T-helper 1 cell (primary cell): ENCODE results near the gene UBE2U.

ENCODE experiments used
- DNase-seq, 5 donors: peaks; one replicate each; pipeline ENCODE4 v3.0.0-alpha.2; 2012 to 2020
- total RNA-seq, 4 donors: gene quantifications; one replicate each; lab custom pipeline; 2026; lab: John Stamatoyannopoulos, UW

The UBE2U gene, protein sequence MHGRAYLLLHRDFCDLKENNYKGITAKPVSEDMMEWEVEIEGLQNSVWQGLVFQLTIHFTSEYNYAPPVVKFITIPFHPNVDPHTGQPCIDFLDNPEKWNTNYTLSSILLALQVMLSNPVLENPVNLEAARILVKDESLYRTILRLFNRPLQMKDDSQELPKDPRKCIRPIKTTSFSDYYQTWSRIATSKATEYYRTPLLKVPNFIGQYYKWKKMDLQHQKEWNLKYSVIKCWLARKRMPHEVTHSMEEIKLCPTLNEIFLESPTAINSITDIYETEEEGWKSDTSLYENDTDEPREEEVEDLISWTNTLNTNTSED
- total RNA-seq, result 0 reads per million in 4 donors

DNA sequence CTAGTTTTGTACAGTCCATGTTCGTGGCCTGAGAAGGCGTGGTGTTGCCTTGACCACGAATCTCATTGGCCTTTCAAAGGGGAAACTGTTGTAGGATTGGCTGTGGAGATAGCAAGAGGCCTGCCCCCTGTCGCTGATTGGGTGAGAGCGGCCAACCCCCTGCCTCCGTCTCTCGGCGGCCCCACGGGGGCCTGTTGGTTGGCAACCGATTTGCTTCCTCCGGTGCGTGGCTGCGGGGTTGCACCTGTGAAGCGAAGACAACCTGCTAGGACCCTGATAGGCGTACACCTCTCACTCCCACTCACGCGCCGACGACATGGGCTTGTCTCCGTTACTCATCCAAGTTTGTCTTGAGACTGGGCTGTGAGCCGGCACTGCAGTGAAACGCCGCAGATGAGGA lies at the start of gene UBE2U:
Gene UBE2U (plus strand): TSS at position 204 of the 400 bp plus-strand sequence. CDS start 428 bp downstream, outside the sequence.
- no peak for DNase-seq

DNA sequence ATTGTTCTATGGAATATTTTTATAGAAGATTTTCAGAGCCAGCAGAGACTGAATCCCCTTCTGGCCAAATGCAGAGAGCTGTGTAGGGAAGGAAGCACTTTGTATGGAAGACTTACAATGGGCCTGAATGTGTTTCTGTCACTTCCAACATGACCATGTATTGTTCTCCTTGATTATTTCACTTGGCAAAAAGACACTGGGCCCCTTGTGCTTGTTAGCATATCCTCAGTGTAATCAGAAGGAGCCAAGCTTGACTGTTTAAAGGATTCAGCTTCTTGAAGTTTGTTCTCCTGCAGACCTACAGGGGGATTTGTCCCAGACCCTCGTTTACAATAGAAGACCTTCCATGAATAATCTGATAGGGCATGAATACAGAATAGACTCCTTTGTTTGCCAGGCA lies 48.1 kb upstream of the UBE2U start:
- no peak for DNase-seq

DNA sequence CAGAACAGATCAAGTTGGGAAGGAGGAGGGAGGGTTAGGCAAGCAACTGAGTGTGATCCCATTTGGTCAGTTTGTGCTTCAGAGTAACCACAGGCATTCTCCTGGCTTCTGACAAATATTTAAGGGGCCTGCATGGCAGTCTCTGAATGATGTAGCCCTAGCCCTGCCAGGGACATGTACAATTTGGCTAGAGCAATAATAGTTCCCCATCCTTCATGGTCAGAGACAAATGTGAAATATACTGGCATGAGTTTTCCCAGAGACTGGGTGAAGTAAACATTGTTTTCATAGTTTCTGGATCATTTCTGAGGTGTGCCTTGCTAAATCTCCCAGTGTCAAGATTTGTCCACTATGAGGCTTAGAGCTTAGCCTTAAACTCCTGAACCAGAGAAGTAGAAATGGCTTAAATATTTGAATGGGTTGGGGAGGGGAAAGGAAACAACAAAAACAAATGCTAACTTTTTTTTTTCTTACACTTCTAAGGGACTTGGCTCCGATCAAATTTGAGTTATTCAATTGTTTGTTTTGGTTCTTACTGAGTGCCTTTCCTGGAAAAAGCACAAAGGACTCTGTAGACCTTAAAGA lies 42.0 kb upstream of the UBE2U start:
- DNase-seq, result no peak

DNA sequence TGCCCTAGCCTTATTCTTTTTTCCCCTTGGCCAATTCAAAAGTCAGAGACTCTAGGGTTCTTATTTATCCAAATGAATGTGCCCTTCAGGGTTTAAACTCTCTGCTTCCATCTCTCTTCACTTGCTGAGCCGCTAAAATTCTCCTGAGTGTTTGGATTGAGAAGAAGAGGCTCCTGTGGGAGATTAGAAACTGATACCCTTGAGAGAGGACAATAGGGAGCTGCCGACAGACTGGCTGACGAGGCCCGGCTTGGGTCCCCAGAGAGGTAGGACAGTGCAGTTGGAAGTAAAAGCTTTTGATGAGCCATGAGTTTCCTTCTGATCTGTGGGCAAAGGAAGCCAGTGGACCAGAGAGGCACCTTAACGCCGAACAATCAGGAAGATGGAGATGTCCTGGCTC lies 41.3 kb upstream of the UBE2U start:
- no peak for DNase-seq

DNA sequence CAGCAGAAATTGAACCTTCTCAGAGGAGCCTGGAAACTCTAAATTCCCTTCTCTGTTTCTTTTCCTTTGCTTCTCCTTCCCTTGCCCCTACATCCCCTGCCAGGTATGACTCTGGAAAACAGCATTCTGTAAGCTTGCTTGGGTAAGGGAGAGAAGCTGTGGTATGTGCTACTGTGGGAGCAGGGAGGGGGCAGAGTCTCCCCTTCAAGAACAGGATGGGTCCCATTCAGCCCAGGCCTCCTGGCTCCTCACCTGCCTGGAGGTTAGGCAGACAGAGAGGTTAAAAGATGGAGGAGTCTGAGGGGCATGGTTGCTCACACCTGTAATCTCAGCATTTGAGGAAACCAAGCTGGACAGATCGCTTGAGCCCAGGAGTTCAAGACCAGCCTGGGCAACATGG lies 40.6 kb upstream of the UBE2U start:
- DNase-seq, result no peak

DNA sequence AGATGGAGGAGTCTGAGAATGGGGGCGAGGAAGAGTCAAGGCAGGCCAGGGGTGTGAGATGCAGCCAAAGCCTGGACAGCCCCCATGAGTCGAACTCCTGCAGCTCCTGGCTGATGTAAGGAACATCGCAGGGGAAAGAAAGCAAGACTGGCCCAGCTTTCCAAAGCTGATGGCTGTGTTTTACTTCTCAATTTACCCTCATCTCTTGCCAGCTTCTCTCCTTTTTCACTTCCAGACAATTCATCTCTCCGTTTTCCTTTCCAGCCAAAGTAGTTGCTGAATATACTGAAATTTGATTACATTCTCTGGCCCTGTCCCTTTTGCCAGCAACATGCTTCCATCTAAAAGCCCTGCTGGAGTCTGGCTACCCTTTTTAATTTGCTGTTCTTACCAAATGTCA lies 40.0 kb upstream of the UBE2U start:
- DNase-seq, result no peak

DNA sequence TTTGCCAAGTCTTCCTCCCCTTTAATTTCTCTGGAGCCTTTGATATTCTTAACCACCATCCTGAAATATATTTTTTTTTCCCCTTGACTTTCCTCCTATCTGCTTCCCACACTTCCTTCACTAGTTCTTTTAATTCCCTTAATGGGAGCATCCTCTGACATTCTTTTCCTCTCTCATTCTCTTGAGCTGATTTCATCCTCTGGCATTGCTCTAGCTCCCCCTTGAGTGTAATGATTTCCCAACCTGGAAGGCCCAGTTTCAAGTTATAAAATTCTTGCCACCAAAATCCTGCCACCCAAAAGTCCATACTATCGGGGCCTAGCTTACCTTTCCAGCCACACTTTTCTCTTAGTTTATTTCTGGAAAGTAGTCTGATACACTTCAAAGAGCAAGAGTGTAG lies 39.5 kb upstream of the UBE2U start:
- no peak for DNase-seq

DNA sequence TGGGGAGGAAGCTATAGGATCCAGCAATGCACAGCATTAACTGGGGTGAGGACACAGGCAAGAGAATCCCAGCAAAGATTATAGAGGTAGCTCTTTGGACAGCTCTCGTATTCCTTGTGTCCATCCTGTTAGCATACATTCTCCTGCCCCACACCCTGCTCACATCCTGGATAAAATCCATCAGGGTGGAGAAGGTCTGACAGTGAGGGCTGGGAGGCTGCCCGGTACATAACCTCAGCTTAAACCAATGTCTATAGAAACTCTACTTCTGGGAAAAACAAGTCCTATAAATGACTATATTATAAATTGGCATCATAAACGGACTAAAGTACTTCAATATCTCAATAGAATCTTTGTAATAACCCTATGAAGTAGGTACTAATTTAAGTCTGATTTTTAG lies 36.8 kb upstream of the UBE2U start:
- no peak for DNase-seq

DNA sequence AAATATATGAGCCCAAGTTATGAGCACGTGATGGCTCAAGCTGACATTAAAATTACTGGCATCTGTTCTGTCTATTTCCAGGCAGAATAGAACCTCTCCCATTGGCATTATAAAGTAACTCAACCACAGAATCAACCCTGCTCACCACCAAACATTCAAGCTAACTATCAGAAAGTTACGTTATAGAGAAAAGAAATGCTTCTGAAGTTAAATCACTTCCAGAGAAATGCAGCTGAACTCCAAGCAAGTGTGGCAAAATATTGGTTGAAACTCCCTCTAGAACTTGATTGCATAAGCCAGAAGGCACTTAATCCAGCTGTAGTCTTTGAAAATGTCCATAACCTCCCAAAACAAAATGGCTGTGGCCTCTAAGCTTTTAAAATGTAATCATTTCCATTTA lies 36.2 kb upstream of the UBE2U start:
- DNase-seq, result no peak

DNA sequence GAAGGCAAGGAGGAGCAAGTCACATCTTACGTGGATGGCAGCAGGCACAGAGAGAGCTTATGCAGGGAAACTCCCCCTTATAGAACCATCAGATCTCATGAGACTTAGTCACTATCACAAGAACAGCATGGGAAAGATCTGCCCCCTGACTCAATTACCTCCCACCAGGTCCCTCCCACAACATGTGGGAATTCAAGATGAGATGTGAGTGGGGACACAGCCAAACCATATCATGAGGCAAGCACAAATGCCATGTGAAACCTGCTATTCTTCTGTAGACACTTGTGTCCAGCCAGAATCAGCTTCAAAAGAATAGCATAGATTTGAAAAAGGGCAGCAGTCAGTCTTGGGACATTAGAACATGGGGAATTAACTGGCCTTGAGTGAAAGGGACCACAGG lies 32.2 kb upstream of the UBE2U start:
- DNase-seq, result no peak

DNA sequence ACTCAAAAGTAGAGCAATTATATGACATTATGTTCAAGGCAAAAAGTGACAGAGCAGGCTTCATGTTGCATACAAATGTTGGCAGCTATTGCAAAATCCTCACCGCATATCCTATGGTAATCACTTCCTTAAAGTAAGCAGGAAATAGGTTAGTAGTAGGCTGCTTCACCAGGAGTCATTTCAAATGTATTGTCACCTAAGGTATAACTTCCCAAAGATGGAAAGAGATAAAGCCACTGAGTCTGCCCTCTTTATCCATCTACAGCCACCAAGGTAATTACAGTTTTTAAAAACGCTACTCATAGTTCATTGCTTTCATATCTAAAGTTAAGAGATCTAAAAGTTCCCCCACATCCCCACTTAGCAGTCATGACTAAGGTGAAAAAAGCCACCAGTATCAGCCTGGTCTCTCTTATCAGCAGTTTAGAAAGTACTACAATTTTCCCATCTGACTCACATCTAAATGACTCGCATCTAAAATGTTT lies 31.6 kb upstream of the UBE2U start:
- DNase-seq, result no peak

DNA sequence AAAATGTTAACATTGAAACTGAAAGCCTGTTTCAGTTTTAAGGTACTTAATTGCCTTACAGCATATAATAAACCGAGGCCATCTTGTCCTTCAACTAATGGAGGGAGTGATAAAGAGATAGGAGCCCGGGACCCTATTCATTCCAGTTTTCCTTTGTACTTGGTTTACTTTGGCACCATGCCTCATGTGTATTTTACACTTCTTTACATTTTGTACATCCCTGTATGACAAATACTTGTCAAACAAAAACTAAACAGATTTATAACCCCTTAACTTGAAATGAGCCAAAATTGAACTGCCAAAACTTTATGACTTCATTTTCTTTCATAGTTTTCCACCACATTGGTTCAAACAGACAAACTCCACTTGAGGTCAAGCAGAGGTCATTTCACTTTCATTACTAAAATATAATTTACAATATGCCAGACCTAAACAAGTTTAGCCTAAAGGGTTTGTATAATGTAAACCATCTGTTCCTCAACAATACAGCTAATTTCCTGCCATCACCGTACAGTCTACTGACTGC lies 30.9 kb upstream of the UBE2U start:
- no peak for DNase-seq

DNA sequence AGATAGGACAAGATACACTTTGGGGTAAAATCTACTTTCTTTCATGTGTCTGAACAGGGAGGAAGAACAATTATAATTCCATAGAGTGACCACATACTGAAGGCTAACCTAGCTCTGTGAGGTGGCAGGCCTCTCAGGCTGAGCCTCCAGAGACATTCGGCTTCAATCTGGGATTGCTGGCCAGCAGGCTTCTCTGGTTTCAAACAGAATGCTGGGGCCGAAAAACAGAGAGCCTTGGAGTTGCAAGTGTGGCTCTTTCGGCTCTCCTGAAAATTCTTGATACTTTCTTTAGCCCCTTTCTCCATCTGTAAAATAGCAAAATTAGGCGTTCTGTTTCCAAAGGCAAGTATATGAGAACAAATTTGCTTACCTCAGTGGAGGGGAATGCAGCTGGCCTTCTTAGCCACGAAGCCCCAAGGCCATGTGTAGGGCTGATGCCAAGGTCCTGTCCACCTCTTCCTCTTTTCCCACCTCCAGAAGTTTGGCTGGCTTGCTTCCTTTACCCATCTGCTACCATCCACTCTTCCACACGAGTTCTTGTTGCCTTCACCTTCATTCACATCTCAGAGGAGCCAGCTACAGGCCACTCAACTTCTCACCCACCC lies 30.0 kb upstream of the UBE2U start:
- no peak for DNase-seq

DNA sequence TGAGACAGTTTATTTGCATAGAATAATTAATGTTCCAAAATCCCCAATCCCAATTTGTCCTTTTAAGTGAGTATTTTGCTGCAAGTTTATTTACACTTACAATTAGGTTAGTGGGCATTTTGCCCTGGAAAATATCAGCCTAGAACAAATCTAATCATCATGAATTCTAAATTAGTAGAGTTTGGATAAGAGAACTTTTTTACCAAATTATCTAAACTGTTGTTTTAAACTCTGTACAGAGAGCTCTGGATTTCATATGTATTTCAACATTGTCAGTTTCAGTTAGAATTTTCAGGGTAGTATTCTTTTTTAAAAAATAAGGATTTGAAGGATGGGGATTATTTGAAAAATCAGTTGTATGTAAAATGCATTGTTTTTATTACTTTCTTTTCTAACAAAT lies 27.8 kb upstream of the UBE2U start:
- no peak for DNase-seq

DNA sequence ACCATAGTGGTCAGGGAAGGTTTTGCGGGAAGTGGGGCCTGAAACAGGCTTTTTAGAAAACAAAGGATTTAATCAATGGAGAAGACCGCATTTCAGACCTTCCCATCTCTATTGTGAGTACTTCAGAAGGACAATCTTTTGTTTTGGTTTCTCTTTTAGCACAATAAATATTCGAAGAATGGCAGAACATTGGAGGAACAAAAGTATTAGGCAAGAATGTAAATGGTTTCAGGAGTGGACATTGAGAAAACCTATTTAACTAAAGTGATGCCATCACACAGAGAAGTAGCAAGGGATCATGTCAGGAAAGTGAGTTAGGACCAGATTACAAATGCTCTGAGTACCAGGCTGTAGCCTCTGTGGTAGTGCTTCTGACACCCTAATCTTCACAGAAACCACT lies 26.8 kb upstream of the UBE2U start:
- DNase-seq, result no peak

DNA sequence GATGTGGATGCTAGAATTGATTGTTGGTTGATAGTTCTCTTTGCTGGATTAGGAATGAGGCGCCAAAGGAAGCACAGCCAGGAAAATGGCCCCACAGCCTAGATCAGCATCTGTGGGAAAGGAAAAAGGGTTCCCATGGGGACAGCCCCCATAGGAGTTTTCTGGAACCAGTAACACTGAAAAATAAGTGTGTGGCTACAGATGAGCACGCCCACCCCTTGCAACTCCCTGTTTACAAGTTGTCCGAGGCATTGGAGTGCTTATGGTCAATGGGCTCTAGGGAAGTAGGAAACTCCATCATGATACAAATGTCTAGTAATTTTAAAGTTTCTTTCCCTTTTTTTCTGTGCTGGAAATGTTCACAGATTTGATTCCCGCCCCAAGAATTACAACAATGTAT lies 23.8 kb upstream of the UBE2U start:
- no peak for DNase-seq

DNA sequence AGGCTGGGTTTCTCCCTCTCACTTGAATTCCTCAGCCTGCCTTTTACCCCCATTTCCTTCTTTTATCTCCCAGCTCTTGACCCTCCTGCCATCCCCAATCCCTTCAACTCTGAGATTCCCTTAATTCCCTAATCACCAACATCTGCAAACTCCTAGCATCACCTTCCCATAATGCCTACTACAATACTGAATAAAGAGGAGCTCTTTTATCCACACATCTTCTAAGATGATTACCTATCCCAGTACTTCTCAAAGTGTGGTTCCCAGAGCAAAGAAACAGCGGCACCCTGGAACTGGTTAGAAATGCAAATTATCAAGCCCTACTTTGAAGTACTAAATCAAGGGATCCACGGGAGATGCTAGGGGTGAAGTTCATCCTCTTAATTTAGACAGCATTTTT lies 21.2 kb upstream of the UBE2U start:
- DNase-seq, result no peak

DNA sequence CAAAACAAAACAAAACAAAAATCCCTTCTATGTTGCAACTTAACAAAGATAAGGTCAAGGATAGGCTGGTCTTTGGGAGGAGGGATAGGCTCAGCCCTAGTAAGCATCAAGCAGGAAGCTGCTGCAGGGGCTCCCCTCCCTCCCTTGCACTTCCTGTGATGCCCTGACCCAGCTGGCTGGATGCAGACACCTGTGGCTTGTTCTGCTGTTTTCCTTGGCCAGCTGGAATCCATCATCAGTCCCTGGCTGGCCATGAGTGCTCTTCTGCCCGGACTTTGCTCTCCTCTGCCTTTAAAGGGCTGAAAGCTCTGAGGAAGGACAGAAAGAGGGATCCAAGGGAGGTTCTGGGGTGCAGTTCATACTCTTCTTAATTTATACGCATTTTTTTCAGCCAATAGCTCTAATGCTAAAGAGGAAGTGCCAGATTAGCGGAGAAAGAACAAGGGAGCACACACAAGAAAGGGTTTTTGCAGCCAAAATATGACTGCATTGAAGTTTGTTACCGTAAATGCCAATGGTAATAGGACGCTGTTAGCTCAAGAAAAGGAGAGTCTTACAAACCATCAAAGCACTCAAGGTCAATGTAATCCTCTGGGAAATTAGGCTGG lies 19.9 kb upstream of the UBE2U start:
- DNase-seq, result no peak

DNA sequence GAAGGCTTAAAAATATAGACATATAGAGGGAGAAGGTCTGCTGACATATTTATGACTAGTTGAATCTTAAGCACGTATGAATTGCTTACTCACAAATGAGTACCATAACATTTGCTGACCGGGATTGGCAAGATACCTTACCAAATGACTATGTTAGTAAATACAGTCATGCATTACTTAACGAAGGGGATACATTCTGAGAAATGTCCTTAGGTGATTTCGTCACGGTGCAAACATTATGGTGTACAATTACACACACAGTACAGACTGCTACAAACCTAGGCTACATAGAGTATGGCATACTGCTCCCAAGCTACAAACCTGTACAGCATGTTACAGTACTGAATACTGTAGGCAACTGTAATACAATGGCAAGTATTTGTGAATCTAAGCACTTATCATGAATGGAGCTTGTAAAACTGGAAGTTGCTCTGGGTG lies 19.4 kb upstream of the UBE2U start:
- no peak for DNase-seq

DNA sequence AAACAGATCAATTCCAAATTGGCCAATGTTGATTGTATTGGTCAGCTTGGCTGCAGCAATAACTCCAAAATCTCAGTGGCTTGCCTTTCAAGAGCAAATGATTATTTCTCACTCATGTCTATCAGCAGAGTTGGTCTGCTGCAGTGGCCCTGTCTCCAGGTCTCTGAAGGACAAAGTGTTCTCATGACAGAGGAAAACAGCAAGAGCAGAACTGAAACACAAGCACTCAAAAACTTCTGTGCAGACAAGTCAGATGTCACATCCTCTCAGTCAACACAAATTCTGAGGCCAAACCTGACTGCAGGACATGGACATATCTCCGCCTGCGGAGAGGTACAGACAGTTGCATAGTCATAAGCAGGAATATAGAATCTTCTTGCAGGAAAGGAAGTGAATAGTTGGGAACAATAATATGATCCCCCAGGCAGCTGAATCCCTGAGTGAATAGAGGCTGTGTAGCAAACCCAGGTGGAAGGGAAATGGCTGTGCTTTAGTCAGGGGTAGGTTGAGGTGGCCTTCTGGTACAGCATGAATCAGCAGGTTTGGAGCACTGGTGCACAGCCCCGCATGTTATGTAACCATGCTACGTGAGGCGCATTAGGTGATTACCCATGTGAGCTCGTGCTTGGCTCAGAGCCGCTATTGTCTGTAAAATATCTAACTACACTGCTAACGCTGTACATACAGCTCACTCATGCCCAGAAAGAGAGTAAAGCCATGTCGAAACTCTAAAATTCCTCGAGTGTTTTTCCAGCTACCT lies 17.1 kb upstream of the UBE2U start:
- no peak for DNase-seq

DNA sequence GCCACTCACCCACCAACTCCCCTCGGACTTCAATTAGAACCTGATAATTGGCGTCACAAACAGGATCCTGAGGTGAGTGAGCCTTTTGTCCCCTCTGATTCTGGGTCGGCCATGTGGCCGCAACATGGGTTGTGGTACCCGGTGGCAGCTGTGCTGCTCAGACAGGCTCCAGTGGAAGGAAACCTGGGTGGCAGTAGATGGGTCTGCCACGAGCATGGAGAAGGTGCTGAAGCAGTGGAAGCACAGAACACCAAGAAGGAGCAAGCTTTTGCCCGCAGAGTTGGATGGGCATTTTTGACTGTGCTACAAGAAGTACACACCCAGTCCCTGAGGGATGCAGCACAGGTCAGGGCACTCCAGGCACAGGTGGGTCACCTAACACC lies 16.5 kb upstream of the UBE2U start:
- no peak for DNase-seq

DNA sequence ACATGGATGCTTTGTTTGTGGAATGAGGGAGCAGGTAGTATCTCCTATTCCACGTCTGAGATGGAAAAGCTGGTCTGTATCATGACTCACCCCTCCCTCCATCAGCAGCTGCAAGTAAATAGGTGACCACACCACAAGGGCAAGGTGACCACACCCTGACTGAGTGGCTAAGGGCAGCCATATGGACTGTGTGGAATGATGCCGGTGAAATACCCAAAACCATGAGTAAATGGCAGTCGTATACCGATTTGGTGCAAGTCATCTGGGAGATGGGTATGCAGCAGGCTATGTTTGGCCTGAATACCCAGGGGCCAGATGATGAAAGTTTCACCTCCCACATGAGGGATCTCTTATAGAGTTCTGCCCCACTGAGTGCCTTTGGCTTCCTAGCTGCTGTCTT lies 15.8 kb upstream of the UBE2U start:
- DNase-seq, result no peak

DNA sequence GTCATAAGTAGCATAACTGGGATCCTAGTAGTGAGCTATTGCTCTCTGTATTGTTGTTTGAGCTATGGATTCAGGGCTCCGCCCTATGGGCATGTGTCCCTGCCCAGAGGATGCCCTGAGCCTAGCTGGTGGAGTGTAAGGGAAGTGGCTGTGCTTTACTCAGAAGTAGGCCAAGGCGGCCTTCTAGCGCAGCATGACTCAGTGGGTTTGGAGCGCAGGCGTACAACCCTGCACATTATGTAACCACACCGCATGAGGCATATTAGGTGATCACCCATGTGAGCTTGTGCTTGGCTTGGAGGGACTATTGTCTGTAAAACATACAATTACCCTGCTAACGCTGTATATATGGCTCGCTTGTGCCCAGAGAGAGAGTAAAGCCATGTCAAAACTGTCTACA lies 11.1 kb upstream of the UBE2U start:
- DNase-seq, result no peak
